MM.1S (cell line): Measurements from ENCODE around the gene DNAJC6.

Source experiments
- DNase-seq: peaks from one replicate; pipeline ENCODE4 v3.0.0-alpha.2; 2015
- H2AFZ ChIP-seq: fragments of 300-600 bp; sonication (generic); 2 replicates; pipeline ENCODE4 v1.6.0; 2016; ENCODE audit warnings: antibody characterized with exemption, low read length
- H3F3A ChIP-seq: fragments of 300-600 bp; sonication (generic); 2 replicates; pipeline ENCODE4 v1.6.1; 2016; ENCODE audit warnings: mild to moderate bottlenecking, antibody characterized with exemption, low read length, moderate library complexity, mixed read lengths; ENCODE audit not compliant: insufficient read depth
- H3K27ac ChIP-seq: fragments of 300-600 bp; sonication (generic); 2 replicates; pipeline ENCODE4 v1.5.1; 2016; ENCODE audit warnings: mild to moderate bottlenecking, low read length
- H3K27me3 ChIP-seq: fragments of 300-600 bp; sonication (generic); replicated peaks from 2 replicates; pipeline ENCODE4 v1.6.0; 2016; ENCODE audit warnings: low read length; ENCODE audit not compliant: insufficient read depth
- H3K36me3 ChIP-seq: fragments of 300-600 bp; sonication (generic); replicated peaks from 2 replicates; pipeline ENCODE4 v1.6.1; 2016; ENCODE audit warnings: mild to moderate bottlenecking, low read length, mixed read lengths; ENCODE audit not compliant: insufficient read depth
- H3K4me1 ChIP-seq: fragments of 300-600 bp; sonication (generic); 2 replicates; pipeline ENCODE4 v1.6.1; 2016; ENCODE audit warnings: low read length, mixed read lengths
- H3K4me2 ChIP-seq: fragments of 300-600 bp; sonication (generic); 2 replicates; pipeline ENCODE4 v1.6.0; 2016; ENCODE audit warnings: low read depth, low read length
- H3K4me3 ChIP-seq: fragments of 300-600 bp; sonication (generic); 2 replicates; pipeline ENCODE4 v1.5.1; 2016; ENCODE audit warnings: low read length, mixed read lengths
- H3K79me2 ChIP-seq: fragments of 300-600 bp; sonication (generic); 2 replicates; pipeline ENCODE4 v1.6.1; 2016; ENCODE audit warnings: mixed run types, low read length, mixed read lengths
- H3K9ac ChIP-seq: fragments of 300-600 bp; sonication (generic); 2 replicates; pipeline ENCODE4 v1.6.1; 2016; ENCODE audit warnings: low read length, mixed read lengths
- H3K9me2 ChIP-seq: fragments of 300-600 bp; sonication (generic); replicated peaks from 2 replicates; pipeline ENCODE4 v1.6.1; 2016; ENCODE audit warnings: mild to moderate bottlenecking, low read length, mixed read lengths; ENCODE audit not compliant: insufficient read depth
- H3K9me3 ChIP-seq: fragments of 300-600 bp; sonication (generic); replicated peaks from 2 replicates; pipeline ENCODE4 v1.6.1; 2016; ENCODE audit warnings: mild to moderate bottlenecking, low read length, mixed read lengths; ENCODE audit not compliant: insufficient read depth
- H4K20me1 ChIP-seq: fragments of 300-600 bp; sonication (generic); 2 replicates; pipeline ENCODE4 v1.6.1; 2016; ENCODE audit warnings: mild to moderate bottlenecking, low read length, moderate library complexity, mixed read lengths; ENCODE audit not compliant: insufficient read depth
- CTCF ChIP-seq: fragments of 300-600 bp; sonication (generic); IDR thresholded peaks from 2 replicates; pipeline ENCODE4 v1.5.1; 2016; ENCODE audit warnings: antibody characterized with exemption, low read length, mixed read lengths
- EZH2 ChIP-seq: fragments of 300-600 bp; sonication (generic); optimal IDR thresholded peaks from 2 replicates; pipeline ENCODE3; 2017; ENCODE audit warnings: low read depth, mild to moderate bottlenecking, antibody characterized with exemption, low read length, mixed read lengths
- EZH2phosphoT487 ChIP-seq: fragments of 300-600 bp; sonication (generic); IDR thresholded peaks from 2 replicates; pipeline ENCODE4 v1.6.1; 2018; ENCODE audit warnings: antibody characterized with exemption, low read length

DNAJC6 gene

GRCh38 chr1:65344171-65344814 is 35.0 kb downstream of the DNAJC6 start:
- Histone ChIP-seq H4K20me1 (no peaks in the 10 kb centered on the region), H3K4me2 (no peak overlapping the region), H3F3A (no peaks in the 10 kb centered on the region), H3K9me2 (no peaks in the 10 kb centered on the region), H3K9me3 (no peaks in the 10 kb centered on the region), H3K79me2 (no peaks in the 10 kb centered on the region), H3K4me3 (no peak overlapping the region), H3K9ac (no peak overlapping the region), H3K4me1 (no peaks in the 10 kb centered on the region), H2AFZ (no peak overlapping the region), H3K27me3 (no peaks in the 10 kb centered on the region), H3K36me3 (no peaks in the 10 kb centered on the region), H3K27ac (no peak overlapping the region)
- no peak for TF ChIP-seq EZH2phosphoT487
- no peak for TF ChIP-seq EZH2
- TF ChIP-seq CTCF: no peak
- DNase-seq: no peak

GRCh38 chr1:65346190-65346589 is 36.8 kb downstream of the DNAJC6 start:
- TF ChIP-seq EZH2phosphoT487: no peak
- no peak for TF ChIP-seq EZH2
- no peak for TF ChIP-seq CTCF
- Histone ChIP-seq H3K27me3 (no peaks in the 10 kb centered on the region), H3F3A (no peaks in the 10 kb centered on the region), H3K9ac (no peak overlapping the region), H3K4me1 (no peaks in the 10 kb centered on the region), H3K27ac (no peak overlapping the region), H3K79me2 (no peaks in the 10 kb centered on the region), H4K20me1 (no peaks in the 10 kb centered on the region), H3K4me3 (no peak overlapping the region), H3K4me2 (no peak overlapping the region), H3K36me3 (no peaks in the 10 kb centered on the region), H3K9me3 (no peaks in the 10 kb centered on the region), H2AFZ (no peak overlapping the region), H3K9me2 (no peaks in the 10 kb centered on the region)
- DNase-seq: no peak

- Histone ChIP-seq H3K36me3 (no peaks in the 10 kb centered on the region), H3K4me2 (no peak overlapping the region)
Measured at GRCh38 chr1:65355031-65355712, 45.8 kb downstream of the DNAJC6 start.

More at GRCh38 chr1:65355031-65355712, 45.8 kb downstream of the DNAJC6 start:
- TF ChIP-seq EZH2phosphoT487 (no peak), CTCF (no peak), EZH2 (no peak)
- no peak overlapping the region for H2AFZ ChIP-seq
- H3K9ac ChIP-seq: no peak overlapping the region
- DNase-seq: no peak
- H3K79me2 ChIP-seq: no peaks in the 10 kb centered on the region
- H3F3A ChIP-seq: no peaks in the 10 kb centered on the region
- no peaks in the 10 kb centered on the region for H3K27me3 ChIP-seq
- no peaks in the 10 kb centered on the region for H3K4me1 ChIP-seq
- H3K4me3 ChIP-seq: no peak overlapping the region
- H4K20me1 ChIP-seq: no peaks in the 10 kb centered on the region
- no peaks in the 10 kb centered on the region for H3K9me2 ChIP-seq
- no peaks in the 10 kb centered on the region for H3K9me3 ChIP-seq
- H3K27ac ChIP-seq: no peak overlapping the region
